PFSK-1 (cell line): Measurements from ENCODE around the gene NAA20.

Source experiments
- POLR2AphosphoS5 ChIP-seq: IDR thresholded peaks from 2 replicates; pipeline ENCODE4 v1.6.1; 2012; ENCODE audit warnings: low read depth, mild to moderate bottlenecking, control low read depth, low read length, moderate library complexity
- TAF1 ChIP-seq: IDR thresholded peaks from 2 replicates; pipeline ENCODE4 v1.6.1; 2012; ENCODE audit warnings: low read length, control low read depth, borderline replicate concordance; ENCODE audit not compliant: insufficient read depth

- TF ChIP-seq TAF1, result no peak
- TF ChIP-seq POLR2AphosphoS5, result peak; percentile 26
These were observed 13.9 kb upstream of the NAA20 start for GRCh38 chr20:20003031-20003954.
